Caco-2 (cell line): ENCODE data around the gene CCL24. TPM values are rescaled to one million over a fixed set of nuclear protein-coding genes. Genes with fewer than 3 reads are reported as not detected.

ENCODE experiments used
- BruUV-seq: library from RNA; stranded (reverse); fragments of 400-500 nt; replicated peaks from 2 replicates; lab custom pipeline; 2021; lab: Mats Ljungman, UMichigan
- CTCF ChIA-PET: fragments of 300-600 bp; sonication (Branson Sonifier 250); formaldehyde crosslinking; loops from one replicate; lab custom pipeline; 2022; ENCODE audit warnings: antibody characterized with exemption; lab: Charles Lee
- POLR2A ChIA-PET: fragments of 300-600 bp; sonication (Branson Sonifier 250); formaldehyde crosslinking; loops from one replicate; lab custom pipeline; 2022; ENCODE audit warnings: antibody characterized with exemption; lab: Charles Lee
- DNase-seq, 2 experiments: peaks; one replicate each; pipeline versions ENCODE4 v3.0.0 to v3.0.0-alpha.2; 2020 to 2022
- H3K27me3 ChIP-seq: replicated peaks from 2 replicates; pipeline ENCODE4 v1.6.0; 2011; ENCODE audit warnings: low read length; ENCODE audit not compliant: control insufficient read depth, insufficient read depth
- H3K36me3 ChIP-seq: 2 replicates; pipeline ENCODE4 v1.5.1; 2011; ENCODE audit warnings: low read length; ENCODE audit not compliant: control insufficient read depth, insufficient read depth
- H3K4me1 ChIP-seq: fragments of 250-450 bp; sonication (Bioruptor Pico); 2 replicates; pipeline ENCODE4 v1.5.1; 2020; ENCODE audit warnings: mild to moderate bottlenecking
- H3K4me3 ChIP-seq: 2 replicates; pipeline ENCODE4 v1.5.1; 2011; ENCODE audit warnings: low read depth, mild to moderate bottlenecking, control low read depth, low read length
- H3K9me3 ChIP-seq: fragments of 250-450 bp; sonication (Bioruptor Pico); 2 replicates; pipeline ENCODE4 v1.5.1; 2020; ENCODE audit warnings: mild to moderate bottlenecking, moderate library complexity
- H3K27ac Mint-ChIP-seq: one replicate; pipeline ENCODE4 v1.8.0; 2022; ENCODE audit warnings: mixed read lengths; ENCODE audit not compliant: unreplicated experiment
- H3K27me3 Mint-ChIP-seq: one replicate; pipeline ENCODE4 v1.8.0; 2022; ENCODE audit warnings: mixed read lengths; ENCODE audit not compliant: insufficient read depth, unreplicated experiment
- H3K36me3 Mint-ChIP-seq: one replicate; pipeline ENCODE4 v1.8.0; 2022; ENCODE audit warnings: mild to moderate bottlenecking, mixed read lengths; ENCODE audit not compliant: insufficient read depth, unreplicated experiment
- H3K4me1 Mint-ChIP-seq: one replicate; pipeline ENCODE4 v1.8.0; 2022; ENCODE audit warnings: low read depth, mixed read lengths; ENCODE audit not compliant: unreplicated experiment
- H3K4me3 Mint-ChIP-seq: one replicate; pipeline ENCODE4 v1.8.0; 2022; ENCODE audit warnings: mild to moderate bottlenecking, moderate library complexity, mixed read lengths; ENCODE audit not compliant: unreplicated experiment
- H3K9me3 Mint-ChIP-seq: one replicate; pipeline ENCODE4 v1.8.0; 2022; ENCODE audit warnings: mixed read lengths; ENCODE audit not compliant: unreplicated experiment
- intact Hi-C: fragments of 100-400 bp; cut with micrococcal nuclease; formaldehyde crosslinking; loops from one replicate; pipeline ENCODE4 v1.10.0; 2022; ENCODE audit not compliant: unreplicated experiment
- total RNA-seq: library from RNA; stranded (reverse); gene quantifications from 2 replicates; pipeline ENCODE4 v1.2.3, GENCODE V29; 2022
- TF ChIP-seq, protein P1 (sequence below), 2 experiments: fragments of 200-600 bp in 1 of 2; IDR thresholded peaks; 1 replicate in 1 of 2; 2 replicates in 1 of 2; pipeline versions ENCODE4 v1.5.1 to v1.8.0; 2011 to 2022; ENCODE audit warnings: antibody characterized with exemption in 1 of 2, control low read depth in 1 of 2, inconsistent platforms in 1 of 2, low read depth in 1 of 2, low read length in 1 of 2, mild to moderate bottlenecking in 1 of 2, moderate library complexity in 1 of 2; ENCODE audit not compliant: insufficient read depth in 1 of 2, severe bottlenecking in 1 of 2, unreplicated experiment in 1 of 2

Gene CCL24
- total RNA-seq, 1 experiment from 2014 or later: not detected

DNA sequence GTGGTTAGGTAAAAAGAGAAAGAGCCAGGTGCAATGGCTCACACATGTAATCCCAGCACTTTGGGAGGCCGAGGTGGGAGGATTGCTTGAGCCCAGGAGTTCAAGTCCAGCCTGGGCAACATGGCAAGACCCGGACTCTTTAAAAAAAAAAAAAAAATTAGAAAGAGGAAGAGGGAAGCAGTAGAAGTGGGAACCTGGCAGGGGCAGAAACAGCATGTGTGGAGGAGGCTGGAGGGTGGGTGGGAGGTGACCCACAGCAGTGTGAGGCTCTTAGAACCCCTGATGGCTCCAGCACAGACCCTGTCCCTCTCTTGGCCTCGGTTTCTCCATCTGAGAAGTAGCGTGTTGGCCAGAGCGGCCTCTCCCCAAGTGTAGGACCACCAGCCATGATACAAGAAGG lies 4.9 kb upstream of the CCL24 start:
- POLR2A ChIA-PET: no interaction called here
- H3K36me3 Mint-ChIP-seq: no peaks in the 10 kb centered on the region
- BruUV-seq: no TSS peak
- H3K27me3 Mint-ChIP-seq: peaks cover 7% of the 10 kb centered on the region
- H3K4me1 Mint-ChIP-seq: no peaks in the 10 kb centered on the region
- H3K9me3 Mint-ChIP-seq: peaks cover 17% of the 10 kb centered on the region
- no peak overlapping the region for H3K4me3 ChIP-seq
- intact Hi-C loops: no loop called here
- H3K4me3 Mint-ChIP-seq: no peak overlapping the region
- no peaks in the 10 kb centered on the region for H3K36me3 ChIP-seq
- CTCF ChIA-PET: no interaction called here
- DNase-seq: no peak
- TF ChIP-seq, protein P1, sequence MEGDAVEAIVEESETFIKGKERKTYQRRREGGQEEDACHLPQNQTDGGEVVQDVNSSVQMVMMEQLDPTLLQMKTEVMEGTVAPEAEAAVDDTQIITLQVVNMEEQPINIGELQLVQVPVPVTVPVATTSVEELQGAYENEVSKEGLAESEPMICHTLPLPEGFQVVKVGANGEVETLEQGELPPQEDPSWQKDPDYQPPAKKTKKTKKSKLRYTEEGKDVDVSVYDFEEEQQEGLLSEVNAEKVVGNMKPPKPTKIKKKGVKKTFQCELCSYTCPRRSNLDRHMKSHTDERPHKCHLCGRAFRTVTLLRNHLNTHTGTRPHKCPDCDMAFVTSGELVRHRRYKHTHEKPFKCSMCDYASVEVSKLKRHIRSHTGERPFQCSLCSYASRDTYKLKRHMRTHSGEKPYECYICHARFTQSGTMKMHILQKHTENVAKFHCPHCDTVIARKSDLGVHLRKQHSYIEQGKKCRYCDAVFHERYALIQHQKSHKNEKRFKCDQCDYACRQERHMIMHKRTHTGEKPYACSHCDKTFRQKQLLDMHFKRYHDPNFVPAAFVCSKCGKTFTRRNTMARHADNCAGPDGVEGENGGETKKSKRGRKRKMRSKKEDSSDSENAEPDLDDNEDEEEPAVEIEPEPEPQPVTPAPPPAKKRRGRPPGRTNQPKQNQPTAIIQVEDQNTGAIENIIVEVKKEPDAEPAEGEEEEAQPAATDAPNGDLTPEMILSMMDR (IDR thresholded peaks at IDR 0.05; ENCODE audit: insufficient read depth in 1 of 2, low read depth in 1 of 2, low read length in 1 of 2, severe bottlenecking in 1 of 2, unreplicated experiment in 1 of 2): no peak
- H3K27ac Mint-ChIP-seq: no peak overlapping the region
- H3K27me3 ChIP-seq: no peaks in the 10 kb centered on the region; the same call in 1 of the 2 replicates
- no peaks in the 10 kb centered on the region for H3K9me3 ChIP-seq
- H3K4me1 ChIP-seq: no peaks in the 10 kb centered on the region

DNA sequence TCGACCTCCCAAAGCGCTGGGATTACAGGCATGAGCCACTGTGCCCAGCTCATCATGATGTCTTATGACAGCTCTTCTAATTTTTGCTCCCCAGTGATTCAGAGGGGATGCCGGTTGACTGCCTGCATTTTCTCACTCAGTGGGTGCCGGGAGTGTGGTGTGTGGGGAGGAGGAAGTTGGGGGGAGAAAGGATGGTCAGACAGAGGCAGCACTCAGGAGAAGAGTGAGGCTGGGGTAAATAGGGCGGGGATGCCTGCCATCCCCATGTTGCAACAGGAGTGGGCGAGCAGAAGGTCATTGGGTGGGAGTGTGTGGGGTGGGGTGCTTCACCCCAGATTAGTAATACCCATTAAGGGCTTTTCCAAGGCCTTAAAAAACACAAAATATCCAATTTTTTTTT lies 3.5 kb upstream of the CCL24 start:
- CTCF ChIA-PET: no interaction called here
- no peak for DNase-seq
- Mint-ChIP-seq H3K27me3 (peaks cover 7% of the 10 kb centered on the region), H3K4me1 (no peaks in the 10 kb centered on the region), H3K27ac (no peak overlapping the region), H3K9me3 (peaks cover 17% of the 10 kb centered on the region), H3K4me3 (no peak overlapping the region), H3K36me3 (no peaks in the 10 kb centered on the region)
- POLR2A ChIA-PET: no interaction called here
- intact Hi-C loops: no loop called here
- Histone ChIP-seq H3K4me3 (no peak overlapping the region), H3K27me3 (no peaks in the 10 kb centered on the region), H3K36me3 (no peaks in the 10 kb centered on the region), H3K4me1 (no peaks in the 10 kb centered on the region), H3K9me3 (no peaks in the 10 kb centered on the region)
- no TSS peak for BruUV-seq
- TF ChIP-seq, protein P1 (IDR thresholded peaks at IDR 0.05; ENCODE audit: insufficient read depth in 1 of 2, low read depth in 1 of 2, low read length in 1 of 2, severe bottlenecking in 1 of 2, unreplicated experiment in 1 of 2): no peak

DNA sequence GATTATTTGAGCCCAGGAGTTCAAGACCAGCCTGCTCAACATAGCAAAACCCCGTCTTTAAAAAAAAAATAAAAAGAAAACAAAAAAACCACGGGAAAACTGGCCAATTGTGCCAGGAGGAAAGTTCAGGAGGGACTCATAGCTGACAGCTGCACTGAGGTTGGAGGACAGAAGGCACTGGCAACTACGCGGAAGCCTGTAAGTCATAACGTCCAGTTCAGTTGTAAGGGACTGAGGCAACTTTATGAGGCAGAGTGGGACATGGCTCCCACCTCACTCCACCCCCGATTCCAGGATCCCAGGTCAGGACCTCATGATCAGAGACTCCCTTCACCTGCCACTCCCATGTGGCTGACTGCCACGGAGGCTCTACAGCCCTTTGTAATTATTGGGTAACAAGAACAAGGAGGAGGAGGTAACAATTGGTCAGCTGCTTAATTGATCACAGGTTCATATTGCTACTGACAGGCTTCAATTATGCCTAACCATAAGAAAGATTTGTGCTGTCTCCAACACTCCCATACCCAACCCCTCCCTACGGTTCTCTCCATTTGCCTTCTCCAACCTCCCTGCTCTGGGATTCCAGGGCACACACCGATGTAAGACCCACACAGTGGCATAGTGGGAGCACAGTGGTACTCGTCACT lies 1.9 kb upstream of the CCL24 start:
- CTCF ChIA-PET: no interaction called here
- BruUV-seq: no TSS peak

More for the DNA sequence above, 1.9 kb upstream of the CCL24 start:
- H3K9me3 ChIP-seq: no peaks in the 10 kb centered on the region
- DNase-seq: no peak
- Mint-ChIP-seq H3K36me3 (no peaks in the 10 kb centered on the region), H3K4me1 (no peaks in the 10 kb centered on the region), H3K9me3 (peaks cover 10% of the 10 kb centered on the region), H3K4me3 (no peak overlapping the region), H3K27ac (no peak overlapping the region), H3K27me3 (peaks cover 3% of the 10 kb centered on the region)
- TF ChIP-seq, protein P1 (IDR thresholded peaks at IDR 0.05; ENCODE audit: insufficient read depth in 1 of 2, low read depth in 1 of 2, low read length in 1 of 2, severe bottlenecking in 1 of 2, unreplicated experiment in 1 of 2): no peak
- intact Hi-C loops: no loop called here
- H3K27me3 ChIP-seq: no peaks in the 10 kb centered on the region
- H3K4me3 ChIP-seq: no peak overlapping the region
- POLR2A ChIA-PET: no interaction called here
- H3K4me1 ChIP-seq: no peaks in the 10 kb centered on the region
- H3K36me3 ChIP-seq: no peaks in the 10 kb centered on the region
